CD4-positive, alpha-beta T cell (primary cell): ENCODE measurements around the gene AFAP1. TPM values are rescaled to one million over a fixed set of nuclear protein-coding genes. Genes with fewer than 3 reads are reported as not detected.

Experiments used
- ATAC-seq: fragments of 200-7000 bp; cut with Tn5 transposase; one replicate; pipeline ENCODE4 v1.10.0; 2022; ENCODE audit warnings: mild to moderate bottlenecking; ENCODE audit not compliant: poor library complexity
- CTCF ChIA-PET: fragments of 350-600 bp; sonication (Branson Sonifier 250); formaldehyde crosslinking; loops from one replicate; lab custom pipeline; 2021; ENCODE audit warnings: antibody characterized with exemption, inconsistent platforms; lab: Charles Lee
- POLR2A ChIA-PET: fragments of 350-600 bp; sonication (Branson Sonifier 250); formaldehyde crosslinking; loops from one replicate; lab custom pipeline; 2021; ENCODE audit warnings: antibody characterized with exemption, inconsistent platforms; lab: Charles Lee
- DNase-seq, 14 experiments: peaks; one replicate each; pipeline ENCODE4 v3.0.0-alpha.2; 2013 to 2020; ENCODE audit warnings: mixed read lengths in 2 of 14
- H3K27ac ChIP-seq, 2 donors: one replicate each; pipeline versions ENCODE4 v1.5.1 to v1.7.0; 2013; ENCODE audit warnings: low read length in 2 of 2, low read depth in 1 of 2, mild to moderate bottlenecking in 1 of 2
- H3K27me3 ChIP-seq, 2 experiments: 1 replicate in 1 of 2; 2 replicates in 1 of 2; pipeline versions ENCODE4 v1.6.1 to v1.7.0; 2013; ENCODE audit warnings: low read length in 2 of 2, control low read depth in 1 of 2, mild to moderate bottlenecking in 1 of 2, moderate library complexity in 1 of 2; ENCODE audit not compliant: insufficient read depth in 2 of 2, control insufficient read depth in 1 of 2
- H3K36me3 ChIP-seq: one replicate; pipeline ENCODE4 v1.6.1; 2013; ENCODE audit warnings: low read length, control low read depth; ENCODE audit not compliant: insufficient read depth
- H3K4me1 ChIP-seq: one replicate; pipeline ENCODE4 v1.6.1; 2013; ENCODE audit warnings: low read length, control low read depth; ENCODE audit not compliant: insufficient read depth
- H3K4me3 ChIP-seq: one replicate; pipeline ENCODE4 v1.5.1; 2013; ENCODE audit warnings: mild to moderate bottlenecking, low read length, moderate library complexity
- H3K9me3 ChIP-seq, 2 experiments: 1 replicate in 1 of 2; 2 replicates in 1 of 2; pipeline versions ENCODE4 v1.6.1 to v1.7.0; 2013; ENCODE audit warnings: low read length in 2 of 2, mild to moderate bottlenecking in 2 of 2, control low read depth in 1 of 2, moderate library complexity in 1 of 2; ENCODE audit not compliant: control insufficient read depth in 1 of 2, insufficient read depth in 1 of 2
- H3K27ac Mint-ChIP-seq: one replicate; pipeline ENCODE4 v1.8.0; 2020; ENCODE audit warnings: mixed read lengths
- H3K27me3 Mint-ChIP-seq: one replicate; pipeline ENCODE4 v1.8.0; 2021; ENCODE audit warnings: mixed read lengths
- H3K36me3 Mint-ChIP-seq: one replicate; pipeline ENCODE4 v1.8.0; 2021; ENCODE audit warnings: low read depth, mixed read lengths
- H3K4me1 Mint-ChIP-seq: one replicate; pipeline ENCODE4 v1.8.0; 2021; ENCODE audit warnings: low read depth, mixed read lengths
- H3K4me3 Mint-ChIP-seq: one replicate; pipeline ENCODE4 v1.8.0; 2020; ENCODE audit warnings: mild to moderate bottlenecking, mixed read lengths
- H3K9me3 Mint-ChIP-seq: one replicate; pipeline ENCODE4 v1.8.0; 2020; ENCODE audit warnings: mixed read lengths
- intact Hi-C, 2 experiments: fragments of 100-400 bp; cut with DNase I in 1 of 2; cut with micrococcal nuclease in 1 of 2; formaldehyde crosslinking; loops; one replicate each; pipeline versions ENCODE4 v1.15.1 to v1.9.0; 2023 to 2025; cut with DNase I, micrococcal nuclease
- total RNA-seq, 174 experiments: library from RNA in 2 of 174; stranded (reverse) in 2 of 174; gene quantifications; one replicate each; pipeline ENCODE4 v1.2.3 and lab custom pipeline; 2021 to 2026
- TF ChIP-seq, protein P1 (sequence below): fragments of 200-600 bp; IDR thresholded peaks from one replicate; pipeline ENCODE4 v1.8.0; 2022; ENCODE audit warnings: antibody characterized with exemption, mild to moderate bottlenecking

Gene AFAP1
- total RNA-seq, 2 experiments from 2014 or later = 9.8 to 10.9 TPM

DNA sequence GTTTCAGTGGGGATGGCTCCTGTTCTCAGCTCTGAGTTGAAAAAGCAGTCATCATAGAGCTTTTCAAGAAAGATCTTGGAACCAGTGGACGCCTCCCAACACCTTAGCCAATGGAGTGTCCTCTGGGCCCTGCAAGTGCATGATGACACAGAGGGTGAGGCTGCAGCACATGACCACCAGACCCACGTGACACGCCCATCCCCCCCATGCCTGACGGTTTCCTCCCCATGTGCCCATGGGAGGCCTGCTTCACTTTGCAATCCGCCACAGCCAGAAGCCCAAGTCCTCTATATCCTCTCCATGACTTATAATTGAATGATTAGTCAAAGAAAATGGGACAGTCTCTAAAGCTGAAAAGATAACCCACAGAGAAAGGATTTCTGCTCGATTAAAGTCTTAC, 187.0 kb downstream of the AFAP1 start:
- Histone ChIP-seq H3K9me3 (no peaks in the 10 kb centered on the region), H3K4me1 (peaks cover 3% of the 10 kb centered on the region), H3K27me3 (no peaks in the 10 kb centered on the region), H3K27ac (no peak overlapping the region), H3K36me3 (no peaks in the 10 kb centered on the region), H3K4me3 (no peak overlapping the region)
- ATAC-seq (no peak), DNase-seq (no peak)
- no peak overlapping the region for H3K27ac Mint-ChIP-seq
- H3K9me3 Mint-ChIP-seq = peaks cover 2% of the 10 kb centered on the region
- no peaks in the 10 kb centered on the region for H3K36me3 Mint-ChIP-seq
- CTCF ChIA-PET = no interaction called here
- TF ChIP-seq, protein P1, sequence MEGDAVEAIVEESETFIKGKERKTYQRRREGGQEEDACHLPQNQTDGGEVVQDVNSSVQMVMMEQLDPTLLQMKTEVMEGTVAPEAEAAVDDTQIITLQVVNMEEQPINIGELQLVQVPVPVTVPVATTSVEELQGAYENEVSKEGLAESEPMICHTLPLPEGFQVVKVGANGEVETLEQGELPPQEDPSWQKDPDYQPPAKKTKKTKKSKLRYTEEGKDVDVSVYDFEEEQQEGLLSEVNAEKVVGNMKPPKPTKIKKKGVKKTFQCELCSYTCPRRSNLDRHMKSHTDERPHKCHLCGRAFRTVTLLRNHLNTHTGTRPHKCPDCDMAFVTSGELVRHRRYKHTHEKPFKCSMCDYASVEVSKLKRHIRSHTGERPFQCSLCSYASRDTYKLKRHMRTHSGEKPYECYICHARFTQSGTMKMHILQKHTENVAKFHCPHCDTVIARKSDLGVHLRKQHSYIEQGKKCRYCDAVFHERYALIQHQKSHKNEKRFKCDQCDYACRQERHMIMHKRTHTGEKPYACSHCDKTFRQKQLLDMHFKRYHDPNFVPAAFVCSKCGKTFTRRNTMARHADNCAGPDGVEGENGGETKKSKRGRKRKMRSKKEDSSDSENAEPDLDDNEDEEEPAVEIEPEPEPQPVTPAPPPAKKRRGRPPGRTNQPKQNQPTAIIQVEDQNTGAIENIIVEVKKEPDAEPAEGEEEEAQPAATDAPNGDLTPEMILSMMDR = no peak
- POLR2A ChIA-PET = no interaction called here
- no peaks in the 10 kb centered on the region for H3K27me3 Mint-ChIP-seq
- peaks cover 15% of the 10 kb centered on the region for H3K4me1 Mint-ChIP-seq
- no peak overlapping the region for H3K4me3 Mint-ChIP-seq
- intact Hi-C loops = no loop called here

DNA sequence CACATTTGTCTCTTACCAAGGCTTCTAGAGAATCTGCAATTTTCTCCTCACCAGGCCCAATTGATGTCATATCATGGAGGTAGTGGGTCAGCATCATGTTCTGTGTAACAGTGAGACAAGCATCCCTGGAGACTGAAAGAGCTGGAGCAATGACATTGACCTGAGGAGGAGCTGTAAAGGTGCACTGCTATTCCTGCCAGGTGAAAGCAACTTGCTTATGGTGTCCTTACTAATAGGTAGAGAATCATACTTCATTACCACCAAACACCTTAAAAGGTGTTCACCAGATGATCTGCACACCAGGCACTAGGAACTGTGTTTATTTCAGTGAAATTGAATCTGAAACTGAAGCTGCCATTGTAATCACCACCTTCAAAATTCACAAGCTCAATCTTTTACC, 188.7 kb downstream of the AFAP1 start:
- H3K4me3 Mint-ChIP-seq = no peak overlapping the region
- no peaks in the 10 kb centered on the region for H3K36me3 ChIP-seq
- ChIA-PET POLR2A (no interaction called here), CTCF (interaction anchor here (1.1 kb wide), 1 partner anchor 11 kb away, joined by 4 read pairs; no protein-coding TSS in a partner anchor)
- peaks cover 2% of the 10 kb centered on the region for H3K9me3 Mint-ChIP-seq
- intact Hi-C loops = no loop called here
- H3K4me1 Mint-ChIP-seq = peaks cover 14% of the 10 kb centered on the region
- no peaks in the 10 kb centered on the region for H3K36me3 Mint-ChIP-seq
- H3K27ac Mint-ChIP-seq = no peak overlapping the region
- TF ChIP-seq, protein P1 = no peak
- H3K27ac ChIP-seq = no peak overlapping the region
- H3K4me1 ChIP-seq = peaks cover 3% of the 10 kb centered on the region
- no peaks in the 10 kb centered on the region for H3K9me3 ChIP-seq
- ATAC-seq = no peak
- H3K27me3 ChIP-seq = no peaks in the 10 kb centered on the region
- H3K27me3 Mint-ChIP-seq = no peaks in the 10 kb centered on the region
- H3K4me3 ChIP-seq = no peak overlapping the region
- no peak for DNase-seq

DNA sequence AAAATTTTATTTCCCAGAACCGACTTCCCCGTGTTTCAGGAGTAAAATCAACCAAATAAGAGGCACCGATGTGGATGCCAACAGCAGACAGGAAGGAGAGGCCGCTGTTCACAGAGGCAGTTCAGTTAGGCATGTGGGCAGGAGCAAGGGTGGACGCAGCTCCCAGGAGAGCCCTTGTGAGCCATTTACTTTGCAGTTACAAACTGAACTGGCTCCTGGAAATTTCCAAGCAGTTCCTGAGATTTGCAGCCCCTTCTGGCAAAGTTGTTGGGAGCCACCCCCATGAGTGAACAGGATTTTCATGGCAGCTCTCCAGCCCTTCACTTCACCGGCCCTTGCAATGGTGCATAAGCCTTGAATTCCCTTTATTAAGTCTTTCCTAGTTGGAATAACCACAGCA, 189.1 kb downstream of the AFAP1 start:
- TF ChIP-seq, protein P1 = no peak
- H3K4me1 Mint-ChIP-seq = peaks cover 14% of the 10 kb centered on the region
- Histone ChIP-seq H3K27me3 (no peaks in the 10 kb centered on the region), H3K27ac (no peak overlapping the region), H3K4me1 (peaks cover 3% of the 10 kb centered on the region), H3K36me3 (no peaks in the 10 kb centered on the region), H3K9me3 (no peaks in the 10 kb centered on the region), H3K4me3 (no peak overlapping the region)
- ATAC-seq (no peak), DNase-seq (no peak)
- H3K4me3 Mint-ChIP-seq = no peak overlapping the region
- H3K27ac Mint-ChIP-seq = no peak overlapping the region
- no peaks in the 10 kb centered on the region for H3K27me3 Mint-ChIP-seq
- intact Hi-C loops = no loop called here
- CTCF ChIA-PET = interaction anchor here (1.1 kb wide), 1 partner anchor 11 kb away, joined by 4 read pairs; no protein-coding TSS in a partner anchor
- H3K36me3 Mint-ChIP-seq = no peaks in the 10 kb centered on the region
- peaks cover 2% of the 10 kb centered on the region for H3K9me3 Mint-ChIP-seq
- POLR2A ChIA-PET = no interaction called here
